ENCODE measurements around the gene CDH22.

The CDH22 gene, protein sequence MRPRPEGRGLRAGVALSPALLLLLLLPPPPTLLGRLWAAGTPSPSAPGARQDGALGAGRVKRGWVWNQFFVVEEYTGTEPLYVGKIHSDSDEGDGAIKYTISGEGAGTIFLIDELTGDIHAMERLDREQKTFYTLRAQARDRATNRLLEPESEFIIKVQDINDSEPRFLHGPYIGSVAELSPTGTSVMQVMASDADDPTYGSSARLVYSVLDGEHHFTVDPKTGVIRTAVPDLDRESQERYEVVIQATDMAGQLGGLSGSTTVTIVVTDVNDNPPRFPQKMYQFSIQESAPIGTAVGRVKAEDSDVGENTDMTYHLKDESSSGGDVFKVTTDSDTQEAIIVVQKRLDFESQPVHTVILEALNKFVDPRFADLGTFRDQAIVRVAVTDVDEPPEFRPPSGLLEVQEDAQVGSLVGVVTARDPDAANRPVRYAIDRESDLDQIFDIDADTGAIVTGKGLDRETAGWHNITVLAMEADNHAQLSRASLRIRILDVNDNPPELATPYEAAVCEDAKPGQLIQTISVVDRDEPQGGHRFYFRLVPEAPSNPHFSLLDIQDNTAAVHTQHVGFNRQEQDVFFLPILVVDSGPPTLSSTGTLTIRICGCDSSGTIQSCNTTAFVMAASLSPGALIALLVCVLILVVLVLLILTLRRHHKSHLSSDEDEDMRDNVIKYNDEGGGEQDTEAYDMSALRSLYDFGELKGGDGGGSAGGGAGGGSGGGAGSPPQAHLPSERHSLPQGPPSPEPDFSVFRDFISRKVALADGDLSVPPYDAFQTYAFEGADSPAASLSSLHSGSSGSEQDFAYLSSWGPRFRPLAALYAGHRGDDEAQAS

DNA sequence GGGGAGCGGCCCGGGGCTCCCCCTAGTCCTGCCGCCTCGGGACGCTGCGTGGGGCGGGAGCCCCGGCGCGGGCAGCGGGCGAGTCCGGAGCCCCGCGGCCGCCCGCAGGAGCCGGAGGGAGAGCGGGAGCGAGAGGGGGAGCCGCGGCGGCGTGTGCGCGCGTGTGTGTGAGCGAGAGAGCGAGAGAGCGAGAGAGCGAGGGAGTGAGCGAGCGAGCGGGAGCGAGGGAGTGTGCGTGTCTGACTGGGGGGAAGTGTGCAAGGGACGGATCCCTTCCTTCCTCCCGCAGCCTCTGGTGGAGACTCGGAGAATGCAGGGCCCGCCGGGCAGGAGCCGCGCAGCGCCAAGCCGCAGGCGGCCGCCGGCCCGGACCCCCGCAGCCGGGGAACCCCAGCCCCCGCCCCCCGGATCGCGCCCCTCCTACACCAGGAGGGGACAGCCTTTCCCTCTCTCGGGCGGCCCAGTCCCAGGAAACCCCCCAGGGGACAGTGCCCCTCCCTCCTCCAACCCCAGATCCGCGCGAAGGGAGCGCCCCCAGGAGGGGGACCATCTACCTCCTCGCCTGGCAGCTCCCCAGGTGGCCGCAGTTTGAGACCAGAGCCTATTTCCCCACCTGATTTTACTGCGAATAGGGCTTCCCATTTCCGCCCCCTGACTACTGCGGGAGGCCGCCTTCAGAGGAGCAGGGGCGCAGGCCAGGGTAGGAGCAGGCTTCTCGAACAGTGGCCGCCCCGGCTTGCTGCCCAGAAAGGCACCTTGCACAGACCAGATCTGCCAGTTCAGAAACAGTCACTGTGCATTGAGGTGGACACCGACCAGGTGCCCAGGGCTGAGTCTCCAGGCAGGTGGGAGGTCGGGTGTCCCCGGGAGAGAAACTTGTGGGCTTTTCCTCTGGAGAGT is at the start of gene CDH22:
Gene CDH22, minus strand, starts transcription at position 241 of the 900 bp plus-strand sequence. CDS start 57,204 bp downstream, outside the sequence.
- peak; percentile 14 to 42 for DNase-seq (ENCODE audit: low spot score in 2 of 2)
- peak; percentile 46 for ATAC-seq (ENCODE audit: low read depth)
- no peaks in the 10 kb centered on the region for H3K36me3 Mint-ChIP-seq
- H3K27me3 Mint-ChIP-seq: peaks cover 36% of the 10 kb centered on the region
- H3K4me3 Mint-ChIP-seq: peak within 1 kb of the TSS; percentile 61
- H3K27ac Mint-ChIP-seq: no peak within 1 kb of the TSS
- no peaks in the 10 kb centered on the region for H3K9me3 Mint-ChIP-seq
- peaks cover 16% of the 10 kb centered on the region for H3K4me1 Mint-ChIP-seq

DNA sequence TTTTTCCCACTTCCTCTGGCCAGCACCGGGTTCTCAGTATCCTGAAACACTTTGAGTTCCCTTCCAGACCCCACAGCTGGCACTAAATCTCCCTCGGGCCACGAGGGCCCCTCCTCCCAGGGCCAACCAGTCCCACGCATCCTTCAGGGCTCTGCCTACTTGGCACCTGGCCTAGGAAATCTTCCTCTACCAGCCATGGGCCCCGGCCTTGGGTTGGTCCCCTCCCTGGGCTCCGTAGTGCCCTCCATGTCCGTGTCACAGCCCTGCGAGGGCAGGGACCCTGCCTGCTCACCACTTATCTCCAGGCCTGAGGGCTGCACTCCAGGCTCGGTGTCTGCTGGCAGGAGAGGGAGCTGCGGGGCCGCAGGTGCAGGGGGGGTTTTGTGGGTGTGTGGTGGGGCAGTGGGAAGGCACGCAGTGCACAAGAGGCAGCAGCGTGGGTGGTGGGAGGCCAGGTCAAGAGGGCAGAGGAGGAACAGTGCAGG is 48.8 kb upstream of the CDH22 start:
- Mint-ChIP-seq H3K36me3 (peaks cover 14% of the 10 kb centered on the region), H3K27me3 (no peaks in the 10 kb centered on the region), H3K9me3 (no peaks in the 10 kb centered on the region), H3K27ac (peak overlapping the region; percentile 73), H3K4me3 (no peak overlapping the region), H3K4me1 (peaks cover 32% of the 10 kb centered on the region)
- ATAC-seq (ENCODE audit: low read depth) (no peak), DNase-seq (ENCODE audit: low spot score in 2 of 2) (no peak)

DNA sequence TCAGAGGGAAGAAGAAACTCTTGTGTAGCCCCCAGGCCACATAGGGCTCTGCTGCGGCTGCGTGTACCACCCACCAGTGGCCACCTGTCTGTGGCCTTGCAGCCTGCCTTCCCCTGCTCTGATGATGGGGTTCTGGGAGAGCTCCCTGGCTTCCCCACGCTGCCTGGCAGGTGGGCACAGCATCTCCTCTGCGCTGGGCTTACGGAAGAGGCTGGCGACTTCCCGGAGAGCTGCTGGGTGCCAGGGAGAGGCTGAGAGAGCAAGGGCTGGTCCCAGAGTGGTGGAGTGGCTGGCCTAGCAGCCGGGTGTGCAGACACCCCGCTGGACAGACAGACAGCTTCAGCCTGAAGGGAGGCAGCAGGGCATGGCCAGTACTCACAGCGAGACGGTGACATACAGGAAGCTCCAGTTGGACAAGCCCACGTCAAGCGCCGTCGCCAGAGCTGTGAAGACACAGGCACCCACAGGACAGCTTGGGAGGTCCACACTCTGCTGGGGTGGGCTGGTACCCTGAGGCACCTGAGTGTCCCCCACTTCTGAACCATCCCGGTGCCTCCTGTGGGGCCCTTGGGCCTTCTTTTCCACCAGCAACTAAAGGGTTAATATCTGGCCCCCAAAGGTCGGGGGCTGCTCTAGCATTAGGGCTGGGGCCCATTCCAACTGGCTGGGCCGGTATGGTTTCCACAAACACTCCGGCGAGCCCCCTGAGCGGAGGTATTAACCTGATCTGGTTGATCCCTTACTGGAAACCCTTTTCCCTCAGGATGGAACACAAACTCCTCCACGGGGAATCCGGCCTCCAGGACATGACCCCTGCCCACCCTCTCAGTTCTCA is 48.1 kb upstream of the CDH22 start:
- Mint-ChIP-seq H3K9me3 (no peaks in the 10 kb centered on the region), H3K4me3 (no peak overlapping the region), H3K27me3 (no peaks in the 10 kb centered on the region), H3K36me3 (peaks cover 8% of the 10 kb centered on the region), H3K4me1 (peaks cover 26% of the 10 kb centered on the region), H3K27ac (peak overlapping the region; percentile 73)
- no peak for ATAC-seq (ENCODE audit: low read depth)
- no peak for DNase-seq (ENCODE audit: low spot score in 2 of 2)

DNA sequence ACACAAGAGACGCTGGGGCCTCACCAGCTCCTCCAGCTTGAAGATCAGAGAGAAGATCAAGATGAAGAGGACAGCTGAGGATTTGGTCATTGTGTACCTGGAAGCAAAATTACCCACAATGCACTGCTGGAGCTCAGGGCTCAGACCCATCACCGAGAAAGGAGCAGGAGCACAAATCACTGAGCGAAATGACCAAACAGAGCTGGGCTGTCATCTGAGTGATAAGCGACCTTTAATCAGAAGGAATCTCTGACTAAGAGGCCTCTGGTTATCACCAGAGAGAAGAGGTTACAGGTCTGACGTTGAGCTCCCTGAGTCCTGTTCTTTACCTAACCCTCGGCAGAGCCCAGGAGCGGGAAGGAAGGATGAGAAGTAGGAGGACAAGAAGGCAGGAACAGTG is 47.5 kb upstream of the CDH22 start:
- Mint-ChIP-seq H3K9me3 (no peaks in the 10 kb centered on the region), H3K27ac (peak overlapping the region; percentile 14), H3K27me3 (no peaks in the 10 kb centered on the region), H3K36me3 (peaks cover 5% of the 10 kb centered on the region), H3K4me1 (peaks cover 23% of the 10 kb centered on the region), H3K4me3 (no peak overlapping the region)
- no peak for DNase-seq (ENCODE audit: low spot score in 2 of 2)
- ATAC-seq (ENCODE audit: low read depth): no peak

DNA sequence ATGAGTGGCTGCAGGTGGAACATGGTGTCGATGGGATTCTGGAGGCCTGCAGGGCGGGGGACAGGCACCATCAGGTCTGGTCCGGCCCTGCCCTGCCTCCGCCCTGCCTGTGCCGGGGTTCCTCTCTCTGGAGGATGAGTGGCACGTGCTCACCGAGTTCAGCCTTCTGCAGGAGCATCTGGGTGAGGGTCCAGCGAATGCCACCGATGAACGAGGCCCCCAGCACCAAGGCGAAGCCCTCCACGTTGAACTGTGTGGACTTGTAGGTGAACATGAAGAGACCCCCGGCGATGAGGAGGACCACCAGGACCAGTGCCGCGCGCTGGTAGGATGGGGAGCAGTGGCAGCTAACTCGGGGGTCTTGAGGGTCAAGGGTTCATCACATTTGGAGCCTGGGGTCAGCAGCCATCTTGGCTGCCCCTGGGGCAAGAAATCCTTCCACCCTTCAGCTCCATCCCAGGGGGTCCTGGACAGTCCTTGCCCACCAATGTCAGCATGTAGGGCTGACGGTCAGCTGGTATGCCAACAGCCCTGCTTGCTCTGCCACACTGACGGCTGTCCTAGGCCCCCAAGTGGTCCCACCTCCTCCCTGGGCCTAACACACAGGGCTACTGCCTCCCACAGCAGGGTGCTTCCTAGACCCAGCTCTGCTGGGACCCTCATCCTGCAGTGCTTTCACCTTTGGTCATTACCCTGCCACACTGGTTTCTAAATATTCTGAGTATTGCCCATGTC is 46.8 kb upstream of the CDH22 start:
- DNase-seq (ENCODE audit: low spot score in 2 of 2): no peak
- H3K9me3 Mint-ChIP-seq: no peaks in the 10 kb centered on the region
- no peak for ATAC-seq (ENCODE audit: low read depth)
- H3K27me3 Mint-ChIP-seq: no peaks in the 10 kb centered on the region
- peaks cover 7% of the 10 kb centered on the region for H3K36me3 Mint-ChIP-seq
- peaks cover 29% of the 10 kb centered on the region for H3K4me1 Mint-ChIP-seq
- peak overlapping the region; percentile 14 for H3K27ac Mint-ChIP-seq
- no peak overlapping the region for H3K4me3 Mint-ChIP-seq

DNA sequence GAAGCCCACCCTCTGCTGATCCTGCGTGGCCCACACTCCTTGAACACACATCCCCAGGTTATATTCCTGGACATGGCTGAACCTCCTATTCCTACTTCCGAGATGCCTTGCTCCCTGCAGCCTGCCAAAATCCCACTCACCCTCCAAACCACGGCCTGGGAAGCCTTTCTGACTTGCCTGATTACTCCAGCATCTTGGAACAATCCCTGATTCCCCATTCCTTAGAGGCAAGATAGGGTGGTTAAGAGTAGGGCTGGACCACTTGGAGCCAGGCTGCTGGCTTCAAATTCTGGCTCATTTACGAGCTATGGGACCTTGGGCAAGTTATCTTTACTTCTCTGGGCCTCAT is 45.9 kb upstream of the CDH22 start:
- H3K4me3 Mint-ChIP-seq: no peak overlapping the region
- H3K27me3 Mint-ChIP-seq: no peaks in the 10 kb centered on the region
- no peak for ATAC-seq (ENCODE audit: low read depth)
- no peak for DNase-seq (ENCODE audit: low spot score in 2 of 2)
- no peak overlapping the region for H3K27ac Mint-ChIP-seq
- H3K9me3 Mint-ChIP-seq: no peaks in the 10 kb centered on the region
- H3K4me1 Mint-ChIP-seq: peaks cover 25% of the 10 kb centered on the region
- H3K36me3 Mint-ChIP-seq: peaks cover 7% of the 10 kb centered on the region

DNA sequence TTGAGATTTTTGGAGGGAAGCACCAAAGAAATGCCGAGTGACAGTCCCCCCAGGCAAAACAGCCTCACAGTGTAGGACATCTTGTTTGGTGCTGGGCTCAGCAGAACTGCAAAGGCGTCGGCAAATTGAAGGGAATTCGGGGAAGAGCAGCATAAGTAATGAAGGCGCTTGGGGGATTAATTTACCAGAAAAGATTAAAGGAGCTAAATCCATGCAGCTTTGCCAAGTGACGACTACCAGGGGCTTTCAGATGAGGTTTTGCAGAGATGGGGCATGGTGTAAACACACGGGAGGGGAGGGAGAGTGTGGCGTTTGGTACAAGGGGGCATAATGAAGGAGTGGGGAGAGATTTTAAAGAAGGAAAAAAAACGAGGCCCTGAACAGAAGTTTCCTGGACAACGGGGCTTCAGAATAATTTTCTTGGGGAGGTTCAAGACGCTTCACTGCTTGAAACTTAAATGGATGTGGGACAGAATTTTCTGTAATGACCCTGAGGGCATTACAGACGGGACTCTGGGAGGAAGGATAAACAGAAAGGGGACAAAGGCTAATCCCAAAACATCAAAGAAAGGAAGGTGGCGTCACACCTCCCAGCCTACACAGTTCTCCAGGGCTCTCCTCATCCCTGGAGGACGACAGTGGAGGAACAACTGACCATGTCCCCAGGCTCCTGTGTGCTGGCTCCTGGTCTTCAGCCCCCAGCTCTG is 45.4 kb upstream of the CDH22 start:
- peak overlapping the region; percentile 36 for H3K27ac Mint-ChIP-seq
- DNase-seq (ENCODE audit: low spot score in 2 of 2): no peak
- H3K9me3 Mint-ChIP-seq: no peaks in the 10 kb centered on the region
- peaks cover 25% of the 10 kb centered on the region for H3K4me1 Mint-ChIP-seq
- H3K36me3 Mint-ChIP-seq: peaks cover 6% of the 10 kb centered on the region
- no peak overlapping the region for H3K4me3 Mint-ChIP-seq
- H3K27me3 Mint-ChIP-seq: no peaks in the 10 kb centered on the region
- no peak for ATAC-seq (ENCODE audit: low read depth)

DNA sequence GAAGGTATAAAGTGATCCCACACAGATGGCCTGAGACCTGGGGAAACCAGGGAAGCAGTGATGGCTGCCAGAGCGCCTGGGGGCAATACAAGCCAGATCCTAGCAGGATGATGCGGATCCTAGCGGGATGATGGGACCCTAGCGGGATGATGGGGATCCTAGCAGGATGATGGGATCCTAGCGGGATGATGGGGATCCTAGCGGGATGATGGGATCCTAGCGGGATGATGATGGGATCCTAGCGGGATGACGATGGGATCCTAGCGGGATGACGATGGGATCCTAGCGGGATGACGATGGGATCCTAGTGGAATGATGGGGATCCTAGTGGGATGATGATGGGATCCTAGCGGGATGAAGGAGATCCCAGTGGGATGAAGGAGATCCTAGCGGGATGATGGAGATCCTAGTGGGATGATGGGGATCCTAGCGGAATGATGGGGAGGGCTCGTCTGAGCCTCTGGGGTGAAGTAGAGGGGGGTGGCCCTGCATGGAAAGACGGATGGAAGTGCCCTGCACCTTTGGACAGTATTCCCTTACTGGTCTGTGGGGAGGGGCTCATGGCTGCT is 44.2 kb upstream of the CDH22 start:
- peaks cover 24% of the 10 kb centered on the region for H3K4me1 Mint-ChIP-seq
- no peak overlapping the region for H3K4me3 Mint-ChIP-seq
- no peak overlapping the region for H3K27ac Mint-ChIP-seq
- no peaks in the 10 kb centered on the region for H3K9me3 Mint-ChIP-seq
- ATAC-seq (ENCODE audit: low read depth) (no peak), DNase-seq (ENCODE audit: low spot score in 2 of 2) (no peak)
- no peaks in the 10 kb centered on the region for H3K27me3 Mint-ChIP-seq
- H3K36me3 Mint-ChIP-seq: peaks cover 6% of the 10 kb centered on the region

DNA sequence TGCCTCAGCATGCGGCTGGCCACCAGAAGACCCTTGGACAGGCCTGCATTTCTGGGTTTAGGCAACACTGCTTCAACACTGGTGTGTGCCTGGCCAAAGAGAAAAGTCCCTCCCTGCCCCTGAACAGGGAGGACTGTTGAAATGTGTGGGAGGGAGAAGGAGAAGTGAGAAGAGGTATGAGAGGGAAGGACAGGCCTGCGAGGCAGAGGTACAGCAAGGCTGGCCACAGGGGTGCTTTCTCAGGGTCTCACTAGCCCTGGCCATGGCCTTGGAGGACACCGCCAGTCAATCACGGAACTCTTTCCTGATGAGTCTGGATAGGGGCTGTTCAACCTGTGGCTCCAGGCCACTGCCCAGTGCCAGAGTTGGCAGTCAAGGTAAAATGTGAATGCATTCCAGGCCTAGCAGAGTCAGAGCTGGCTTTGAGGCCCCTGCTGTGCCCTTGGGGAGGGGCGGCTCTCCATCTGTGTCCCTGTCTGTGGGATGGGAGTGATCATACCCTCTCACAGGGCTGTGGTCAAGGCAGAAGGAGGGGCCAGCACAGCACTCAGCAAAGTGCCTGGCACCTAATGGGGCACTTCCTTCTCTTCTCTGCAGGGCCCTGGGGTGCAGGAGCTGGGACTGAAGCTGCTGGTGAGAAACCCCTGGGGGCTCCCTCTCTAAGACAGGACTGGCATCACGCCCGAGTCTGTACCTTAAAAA is 43.2 kb upstream of the CDH22 start:
- H3K4me3 Mint-ChIP-seq: no peak overlapping the region
- H3K9me3 Mint-ChIP-seq: no peaks in the 10 kb centered on the region
- H3K4me1 Mint-ChIP-seq: peaks cover 19% of the 10 kb centered on the region
- H3K36me3 Mint-ChIP-seq: peaks cover 6% of the 10 kb centered on the region
- no peaks in the 10 kb centered on the region for H3K27me3 Mint-ChIP-seq
- ATAC-seq (ENCODE audit: low read depth) (no peak), DNase-seq (ENCODE audit: low spot score in 2 of 2) (no peak)
- H3K27ac Mint-ChIP-seq: peak overlapping the region; percentile 73

DNA sequence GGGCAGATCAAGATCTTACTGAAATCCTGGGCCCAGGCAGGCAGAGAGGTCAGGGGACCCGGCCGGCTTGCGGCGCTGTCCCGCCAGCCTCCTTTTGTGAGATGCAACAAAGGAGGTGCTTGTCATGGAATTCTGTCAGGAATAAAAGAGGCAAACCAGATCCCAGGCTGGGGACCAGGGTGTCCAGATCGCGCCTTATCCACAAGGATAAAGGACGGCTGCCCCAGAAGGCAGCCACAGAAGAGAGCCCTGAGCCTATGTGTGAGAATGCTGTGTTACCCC is 42.6 kb upstream of the CDH22 start:
- no peak for ATAC-seq (ENCODE audit: low read depth)
- peak overlapping the region; percentile 73 for H3K27ac Mint-ChIP-seq
- no peak overlapping the region for H3K4me3 Mint-ChIP-seq

DNA sequence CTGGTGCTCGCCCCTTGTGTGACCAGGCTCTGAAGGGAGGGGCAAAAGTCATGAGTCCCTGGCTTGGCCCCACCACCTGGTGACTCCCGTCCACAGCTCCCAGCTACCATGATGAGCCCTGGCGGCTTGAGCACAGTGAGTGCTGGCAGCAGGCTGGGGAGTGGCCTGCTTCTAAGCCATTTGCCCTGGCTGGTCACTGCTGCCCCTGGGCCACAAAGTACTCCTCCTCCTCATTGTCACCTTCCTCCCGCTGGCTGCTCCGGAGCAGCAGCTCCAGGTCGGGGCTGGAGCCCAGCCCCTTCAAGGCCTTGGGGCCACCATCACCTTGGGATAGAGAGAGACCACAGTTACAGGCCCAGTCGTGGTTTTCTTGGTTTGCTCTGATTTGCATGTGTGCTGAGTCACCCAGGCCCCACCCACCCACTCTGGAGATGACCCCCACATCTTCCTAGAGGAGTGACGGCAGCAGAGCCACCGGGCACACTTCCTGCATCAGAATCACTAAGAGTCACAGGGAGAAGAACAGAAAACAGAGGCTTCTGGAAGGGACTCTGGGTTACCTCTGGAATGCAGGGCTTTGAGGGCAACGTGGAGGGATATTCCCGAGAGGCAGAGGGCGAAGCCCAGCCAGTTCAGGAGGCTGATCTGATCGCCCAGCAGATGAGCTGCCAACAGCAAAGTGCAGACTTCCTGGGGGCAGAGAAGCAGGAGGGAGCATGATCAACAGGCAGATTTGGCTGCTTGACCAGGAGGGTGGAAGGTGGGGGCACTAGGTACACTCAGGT is 42.1 kb upstream of the CDH22 start:
- no peak overlapping the region for H3K4me3 Mint-ChIP-seq
- H3K27ac Mint-ChIP-seq: peak overlapping the region; percentile 73
- peaks cover 16% of the 10 kb centered on the region for H3K4me1 Mint-ChIP-seq
- DNase-seq (ENCODE audit: low spot score in 2 of 2): no peak
- H3K27me3 Mint-ChIP-seq: no peaks in the 10 kb centered on the region
- H3K36me3 Mint-ChIP-seq: peaks cover 9% of the 10 kb centered on the region
- ATAC-seq (ENCODE audit: low read depth): peak; percentile 45
- no peaks in the 10 kb centered on the region for H3K9me3 Mint-ChIP-seq

More for the DNA sequence above, 42.6 kb upstream of the CDH22 start:
- Mint-ChIP-seq H3K36me3 (peaks cover 8% of the 10 kb centered on the region), H3K9me3 (no peaks in the 10 kb centered on the region), H3K27me3 (no peaks in the 10 kb centered on the region), H3K4me1 (peaks cover 18% of the 10 kb centered on the region)
- DNase-seq (ENCODE audit: low spot score in 2 of 2): no peak
